Sigmoid colon (tissue), 7 donors: Measurements from ENCODE around the gene C9. TPM values are rescaled to one million over a fixed set of nuclear protein-coding genes. Genes with fewer than 3 reads are reported as not detected.

ENCODE experiments used
- DNase-seq: peaks from one replicate; pipeline ENCODE4 v3.0.0-alpha.2; 2019
- H3K27ac ChIP-seq, 4 donors: fragments of 200-600 bp; sonication (generic); one replicate each; pipeline ENCODE4 v1.5.1; 2016 to 2019; ENCODE audit warnings: mild to moderate bottlenecking in 1 of 4
- H3K27me3 ChIP-seq, 3 donors: fragments of 200-600 bp; sonication (generic); one replicate each; pipeline ENCODE4 v1.5.1; 2019; ENCODE audit warnings: mild to moderate bottlenecking in 1 of 3
- H3K36me3 ChIP-seq, 4 donors: fragments of 200-600 bp; sonication (generic); one replicate each; pipeline ENCODE4 v1.5.1; 2016 to 2019
- H3K4me1 ChIP-seq, 4 donors: fragments of 200-600 bp; sonication (generic); one replicate each; pipeline ENCODE4 v1.5.1; 2017 to 2019
- H3K4me3 ChIP-seq, 4 donors: fragments of 200-600 bp; sonication (generic); one replicate each; pipeline ENCODE4 v1.5.1; 2017 to 2019; ENCODE audit warnings: mild to moderate bottlenecking in 2 of 4, moderate library complexity in 1 of 4
- H3K9me3 ChIP-seq, 4 donors: fragments of 200-600 bp in 3 of 4; sonication (generic) in 3 of 4; one replicate each; pipeline versions ENCODE4 v1.5.1 to v1.6.1; 2013 to 2019
- EP300 ChIP-seq, 4 donors: sonication (generic); formaldehyde crosslinking; IDR thresholded peaks; one replicate each; pipeline ENCODE4 v1.6.1; 2017; ENCODE audit warnings: antibody characterized with exemption in 4 of 4
- POLR2A ChIP-seq, 2 donors: fragments of 450-650 bp; IDR thresholded peaks; one replicate each; pipeline ENCODE4 v1.6.1; 2016; ENCODE audit warnings: antibody characterized with exemption in 2 of 2, mild to moderate bottlenecking in 2 of 2, moderate library complexity in 2 of 2
- POLR2AphosphoS5 ChIP-seq, 4 donors: sonication (generic); formaldehyde crosslinking; IDR thresholded peaks; one replicate each; pipeline ENCODE4 v1.6.1; 2017; ENCODE audit warnings: antibody characterized with exemption in 4 of 4
- WGBS, 2 donors: extraction: QIAGEN DNeasy Blood & Tissue Kit; methylation state at CpG; one replicate each; pipeline ENCODE4 v1.1.7; 2013; 5-methylcytosine and 5-hydroxymethylcytosine counted together
- intact Hi-C: fragments of 100-400 bp; cut with DNase I; formaldehyde crosslinking; loops from one replicate; pipeline ENCODE4 v1.15.1; 2023
- polyA plus RNA-seq, 3 donors: library from polyadenylated mRNA; stranded (reverse); fragments of 200-250 nt; gene quantifications; one replicate each; pipeline ENCODE4 v1.2.3, GENCODE V29; 2013
- total RNA-seq, 4 donors: library from RNA; depleted of rRNA; stranded (reverse); fragments of >200 nt; gene quantifications; one replicate each; pipeline ENCODE4 v1.1.0, GENCODE V29; 2016
- TF ChIP-seq, protein P1 (sequence below), 4 experiments: fragments of 450-650 bp in 3 of 4; fragments of 200-600 bp in 1 of 4; IDR thresholded peaks; one replicate each; pipeline ENCODE4 v1.5.1; 2016 to 2019; ENCODE audit warnings: antibody characterized with exemption in 4 of 4, mild to moderate bottlenecking in 3 of 4, moderate library complexity in 2 of 4
- donor health status: healthy with polysubstance abuse.
- donor health status: Bipolar disorder and iron deficiency.
- donor health status: healthy.

The C9 gene
- total RNA-seq (not detected), polyA plus RNA-seq (under 1 TPM in 1 of 3 donors, not detected in 2; 0.06 TPM)

DNA sequence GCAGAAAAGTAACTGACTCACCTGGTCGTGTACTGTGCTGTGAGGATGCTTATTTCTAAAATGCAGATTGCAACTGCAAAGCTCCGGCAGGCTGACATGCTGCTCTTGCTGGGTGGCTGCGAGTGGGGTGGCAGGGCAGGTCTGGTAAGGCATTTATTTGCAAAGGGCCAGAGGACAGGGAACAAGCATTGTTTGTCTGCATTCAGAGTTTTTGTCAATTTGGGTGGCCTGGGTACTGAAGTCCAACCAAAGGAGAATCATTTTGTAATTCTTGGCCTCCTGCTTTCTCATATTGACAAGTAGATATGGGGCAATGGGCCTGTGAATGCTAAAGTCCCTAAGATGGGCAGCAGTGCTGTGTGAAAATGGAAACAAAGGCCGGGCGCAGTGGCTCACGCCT lies at the start of gene C9:
TSS of gene C9 (minus strand) at position 129 of the 400 bp plus-strand sequence. CDS start at position 98, 31 bp downstream.
- H3K4me1 ChIP-seq: no peaks in the 10 kb centered on the region
- H3K4me3 ChIP-seq: no peak within 1 kb of the TSS
- WGBS, 2 donors: 74 to 77% methylated on average over 6 of the region's 6 CpGs
- intact Hi-C loops: no loop called here
- no peaks in the 10 kb centered on the region for H3K9me3 ChIP-seq
- DNase-seq: no peak
- no peak within 1 kb of the TSS for H3K27ac ChIP-seq
- TF ChIP-seq, protein P1, sequence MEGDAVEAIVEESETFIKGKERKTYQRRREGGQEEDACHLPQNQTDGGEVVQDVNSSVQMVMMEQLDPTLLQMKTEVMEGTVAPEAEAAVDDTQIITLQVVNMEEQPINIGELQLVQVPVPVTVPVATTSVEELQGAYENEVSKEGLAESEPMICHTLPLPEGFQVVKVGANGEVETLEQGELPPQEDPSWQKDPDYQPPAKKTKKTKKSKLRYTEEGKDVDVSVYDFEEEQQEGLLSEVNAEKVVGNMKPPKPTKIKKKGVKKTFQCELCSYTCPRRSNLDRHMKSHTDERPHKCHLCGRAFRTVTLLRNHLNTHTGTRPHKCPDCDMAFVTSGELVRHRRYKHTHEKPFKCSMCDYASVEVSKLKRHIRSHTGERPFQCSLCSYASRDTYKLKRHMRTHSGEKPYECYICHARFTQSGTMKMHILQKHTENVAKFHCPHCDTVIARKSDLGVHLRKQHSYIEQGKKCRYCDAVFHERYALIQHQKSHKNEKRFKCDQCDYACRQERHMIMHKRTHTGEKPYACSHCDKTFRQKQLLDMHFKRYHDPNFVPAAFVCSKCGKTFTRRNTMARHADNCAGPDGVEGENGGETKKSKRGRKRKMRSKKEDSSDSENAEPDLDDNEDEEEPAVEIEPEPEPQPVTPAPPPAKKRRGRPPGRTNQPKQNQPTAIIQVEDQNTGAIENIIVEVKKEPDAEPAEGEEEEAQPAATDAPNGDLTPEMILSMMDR (IDR thresholded peaks at IDR 0.05): no peak
- no peak for TF ChIP-seq POLR2A (IDR thresholded peaks at IDR 0.05)
- TF ChIP-seq EP300 (IDR thresholded peaks at IDR 0.05): no peak
- no peak for TF ChIP-seq POLR2AphosphoS5 (IDR thresholded peaks at IDR 0.05)
- H3K36me3 ChIP-seq: no peaks in the 10 kb centered on the region
- no peaks in the 10 kb centered on the region for H3K27me3 ChIP-seq

DNA sequence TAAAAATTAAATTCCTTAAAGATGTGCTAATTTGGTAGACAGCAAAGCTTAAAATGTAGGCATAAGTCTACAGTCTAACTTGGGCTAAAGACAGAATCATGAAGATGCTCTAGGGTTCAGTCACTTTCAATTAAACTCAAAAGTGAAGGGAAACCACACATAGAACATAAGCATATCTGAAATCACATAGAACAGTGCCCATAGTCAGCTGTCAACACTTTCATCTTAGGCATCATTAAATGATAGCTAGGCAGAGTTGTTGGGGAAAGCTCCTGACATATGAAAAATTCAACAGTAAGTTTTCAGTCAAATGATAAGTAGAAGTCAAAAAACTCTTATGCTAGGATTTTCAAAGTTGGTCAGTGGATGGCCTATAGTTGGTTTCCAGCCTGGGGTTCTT lies 49.5 kb upstream of the C9 start:
- intact Hi-C loops: no loop called here
- no peaks in the 10 kb centered on the region for H3K36me3 ChIP-seq
- no peaks in the 10 kb centered on the region for H3K27me3 ChIP-seq
- no peaks in the 10 kb centered on the region for H3K9me3 ChIP-seq
- no peak overlapping the region for H3K4me3 ChIP-seq
- H3K4me1 ChIP-seq: peaks cover 0 to 78% (median 53%) of the 10 kb centered on the region in 4 donors
- TF ChIP-seq POLR2A (IDR thresholded peaks at IDR 0.05): no peak
- TF ChIP-seq, protein P1 (IDR thresholded peaks at IDR 0.05): no peak
- H3K27ac ChIP-seq: peak overlapping the region in 1 of 4 donors; percentile 61
- DNase-seq: no peak

DNA sequence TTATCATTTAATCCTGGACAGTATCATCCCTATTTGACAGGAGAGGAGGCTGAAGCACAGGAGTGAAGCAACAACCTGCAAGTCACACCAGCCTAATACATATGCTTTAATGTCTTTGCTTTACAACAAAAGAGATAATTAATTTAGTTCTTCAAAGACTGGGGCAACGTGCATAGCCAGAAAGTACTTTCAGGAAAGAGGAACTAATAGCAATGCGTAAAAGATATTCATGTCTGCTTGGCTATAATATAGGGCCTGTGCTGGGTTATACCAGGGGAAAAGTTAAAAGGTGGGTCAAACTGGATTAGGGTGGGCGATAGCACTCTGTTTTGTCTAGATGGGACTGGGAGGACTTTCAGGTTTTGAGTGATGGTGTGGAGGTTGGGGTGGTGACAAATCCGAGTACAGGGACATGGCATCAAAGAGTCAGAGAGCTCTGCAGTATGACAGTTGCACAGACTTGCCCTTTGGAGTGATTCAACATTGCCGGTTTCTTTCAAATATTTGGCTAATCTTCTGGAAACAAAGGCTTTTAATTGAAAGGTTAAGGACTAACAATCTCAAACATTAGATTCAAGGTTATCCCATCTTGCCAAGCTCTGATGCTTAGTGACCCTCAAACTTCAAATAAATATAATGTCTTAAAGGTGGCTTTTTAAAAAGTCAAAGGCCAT lies 48.6 kb upstream of the C9 start:
- WGBS, 2 donors: 71 to 77% methylated on average over 5 of the region's 5 CpGs
- intact Hi-C loops: no loop called here
- Histone ChIP-seq H3K27ac (peak overlapping the region in 3 of 4 donors; percentile 16 to 72 (median 61)), H3K4me1 (peaks cover 0 to 78% (median 57%) of the 10 kb centered on the region in 4 donors), H3K4me3 (no peak overlapping the region), H3K36me3 (no peaks in the 10 kb centered on the region), H3K9me3 (no peaks in the 10 kb centered on the region), H3K27me3 (no peaks in the 10 kb centered on the region)
- no peak for TF ChIP-seq EP300 (IDR thresholded peaks at IDR 0.05)
- TF ChIP-seq POLR2A (IDR thresholded peaks at IDR 0.05): no peak
- TF ChIP-seq POLR2AphosphoS5 (IDR thresholded peaks at IDR 0.05): no peak
- TF ChIP-seq, protein P1 (IDR thresholded peaks at IDR 0.05): no peak
- no peak for DNase-seq

DNA sequence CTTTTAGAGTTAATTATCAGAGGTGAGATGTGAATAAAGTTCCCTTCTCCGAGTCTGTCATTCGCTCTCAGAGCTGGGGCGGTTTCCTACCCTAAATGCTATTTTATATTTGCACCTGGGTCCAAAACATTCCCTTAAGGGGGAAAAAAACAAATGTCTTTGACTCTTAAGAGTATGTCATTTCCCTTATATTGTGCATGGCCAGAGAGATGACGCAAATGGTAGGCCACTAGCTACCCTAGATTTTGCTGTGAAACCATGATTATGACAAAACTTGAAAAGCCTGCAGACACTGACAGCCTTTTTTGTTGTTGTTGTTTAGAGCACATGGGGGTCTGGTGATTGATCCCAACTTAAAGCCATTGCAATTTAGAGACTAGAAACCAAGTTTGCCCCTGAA lies 47.7 kb upstream of the C9 start:
- peak overlapping the region in 2 of 4 donors; percentile 61 to 72 for H3K27ac ChIP-seq

More for the DNA sequence above, 47.7 kb upstream of the C9 start:
- no peak for DNase-seq
- TF ChIP-seq EP300 (IDR thresholded peaks at IDR 0.05) (no peak), POLR2AphosphoS5 (IDR thresholded peaks at IDR 0.05) (no peak), POLR2A (IDR thresholded peaks at IDR 0.05) (no peak)
- TF ChIP-seq, protein P1 (IDR thresholded peaks at IDR 0.05): no peak
- no peaks in the 10 kb centered on the region for H3K9me3 ChIP-seq
- no peak overlapping the region for H3K4me3 ChIP-seq
- intact Hi-C loops: no loop called here
- no peaks in the 10 kb centered on the region for H3K36me3 ChIP-seq
- no peaks in the 10 kb centered on the region for H3K27me3 ChIP-seq
- 93 to 95% methylated on average over 4 of the region's 4 CpGs for WGBS, 2 donors
- H3K4me1 ChIP-seq: peaks cover 0 to 87% (median 62%) of the 10 kb centered on the region in 4 donors
